Nephron progenitor cell (in vitro differentiated cells): ENCODE results near the gene KCNH1.

Experiments
- DNase-seq: peaks from one replicate; pipeline ENCODE4 v3.0.0; 2021
- H3K27ac Mint-ChIP-seq: 2 replicates; pipeline ENCODE4 v1.8.0; 2021; ENCODE audit warnings: mild to moderate bottlenecking, moderate library complexity, mixed read lengths
- H3K27me3 Mint-ChIP-seq: 2 replicates; pipeline ENCODE4 v1.8.0; 2021; ENCODE audit warnings: mild to moderate bottlenecking, low read depth, mixed read lengths; ENCODE audit not compliant: poor library complexity
- H3K36me3 Mint-ChIP-seq: 2 replicates; pipeline ENCODE4 v1.8.0; 2021; ENCODE audit warnings: low read depth, mixed read lengths
- H3K4me1 Mint-ChIP-seq: 2 replicates; pipeline ENCODE4 v1.8.0; 2021; ENCODE audit warnings: mixed read lengths
- H3K4me3 Mint-ChIP-seq: 2 replicates; pipeline ENCODE4 v1.8.0; 2021; ENCODE audit warnings: mild to moderate bottlenecking, moderate library complexity, mixed read lengths
- H3K9me3 Mint-ChIP-seq: 2 replicates; pipeline ENCODE4 v1.8.0; 2021; ENCODE audit warnings: mild to moderate bottlenecking, moderate library complexity, mixed read lengths
- CTCF ChIP-seq: fragments of 200-600 bp; sonication (generic); IDR thresholded peaks from 2 replicates; pipeline ENCODE4 v1.5.0; 2021; ENCODE audit warnings: antibody characterized with exemption

KCNH1 gene

GRCh38 chr1:210771131-210771530 lies 362.8 kb downstream of the KCNH1 start:
- TF ChIP-seq CTCF, result no peak
- no peaks in the 10 kb centered on the region for H3K4me1 Mint-ChIP-seq
- no peaks in the 10 kb centered on the region for H3K9me3 Mint-ChIP-seq
- no peak for DNase-seq
- H3K4me3 Mint-ChIP-seq, result no peak overlapping the region
- no peak overlapping the region for H3K27ac Mint-ChIP-seq
- peaks cover 23% of the 10 kb centered on the region for H3K27me3 Mint-ChIP-seq
- H3K36me3 Mint-ChIP-seq, result no peaks in the 10 kb centered on the region

- peaks cover 26% of the 10 kb centered on the region for H3K27me3 Mint-ChIP-seq
- no peaks in the 10 kb centered on the region for H3K4me1 Mint-ChIP-seq
- no peak for TF ChIP-seq CTCF
Measured at GRCh38 chr1:210770396-210770984, 363.5 kb downstream of the KCNH1 start.

GRCh38 chr1:210769473-210769872 lies 364.5 kb downstream of the KCNH1 start:
- H3K4me1 Mint-ChIP-seq, result no peaks in the 10 kb centered on the region
- H3K36me3 Mint-ChIP-seq, result no peaks in the 10 kb centered on the region
- no peak for TF ChIP-seq CTCF
- no peaks in the 10 kb centered on the region for H3K9me3 Mint-ChIP-seq
- peaks cover 23% of the 10 kb centered on the region for H3K27me3 Mint-ChIP-seq
- no peak overlapping the region for H3K27ac Mint-ChIP-seq
- no peak overlapping the region for H3K4me3 Mint-ChIP-seq
- no peak for DNase-seq

More at GRCh38 chr1:210770396-210770984, 363.5 kb downstream of the KCNH1 start:
- H3K36me3 Mint-ChIP-seq, result no peaks in the 10 kb centered on the region
- no peaks in the 10 kb centered on the region for H3K9me3 Mint-ChIP-seq
- no peak overlapping the region for H3K27ac Mint-ChIP-seq
- no peak overlapping the region for H3K4me3 Mint-ChIP-seq
- no peak for DNase-seq

- Mint-ChIP-seq H3K27ac (no peak overlapping the region), H3K36me3 (no peaks in the 10 kb centered on the region), H3K9me3 (peaks cover 36% of the 10 kb centered on the region), H3K27me3 (peaks cover 11% of the 10 kb centered on the region), H3K4me1 (no peaks in the 10 kb centered on the region), H3K4me3 (no peak overlapping the region)
- DNase-seq, result no peak
- no peak for TF ChIP-seq CTCF
Measured at GRCh38 chr1:210764536-210764935, 369.4 kb downstream of the KCNH1 start.

- H3K27ac Mint-ChIP-seq, result no peak overlapping the region
- H3K27me3 Mint-ChIP-seq, result peaks cover 15% of the 10 kb centered on the region
- DNase-seq, result no peak
- peaks cover 5% of the 10 kb centered on the region for H3K4me1 Mint-ChIP-seq
- TF ChIP-seq CTCF, result no peak
- H3K9me3 Mint-ChIP-seq, result peaks cover 38% of the 10 kb centered on the region
- H3K4me3 Mint-ChIP-seq, result no peak overlapping the region
- H3K36me3 Mint-ChIP-seq, result no peaks in the 10 kb centered on the region
Measured at GRCh38 chr1:210758761-210759160, 375.2 kb downstream of the KCNH1 start.

GRCh38 chr1:210758261-210758660 lies 375.7 kb downstream of the KCNH1 start:
- Mint-ChIP-seq H3K27ac (no peak overlapping the region), H3K4me1 (peaks cover 5% of the 10 kb centered on the region), H3K4me3 (no peak overlapping the region), H3K36me3 (no peaks in the 10 kb centered on the region), H3K27me3 (peaks cover 15% of the 10 kb centered on the region), H3K9me3 (peaks cover 37% of the 10 kb centered on the region)
- no peak for DNase-seq
- TF ChIP-seq CTCF, result no peak
